ENCODE data around the gene ZNF793. TPM values are rescaled to one million over a fixed set of nuclear protein-coding genes. Genes with fewer than 3 reads are reported as not detected.

ZNF793 gene
- total RNA-seq, result 7.7 TPM

- DNase-seq, result peak; percentile 52
Observed at GRCh38 chr19:37506387-37507166, at the start of gene ZNF793. Gene ZNF793 (plus strand): TSS chr19:37506939. CDS start chr19:37523440, 16,501 bp downstream.

- DNase-seq, result no peak
Observed at GRCh38 chr19:37466277-37466797, 40.4 kb upstream of the ZNF793 start.

GRCh38 chr19:37466798-37467607, 39.7 kb upstream of the ZNF793 start, which contains the start of gene ZNF569:
Gene ZNF569 (minus strand): TSS chr19:37467444. CDS start chr19:37444921, 22,523 bp downstream.
- DNase-seq, result peak; percentile 92

GRCh38 chr19:37467608-37468090, 39.1 kb upstream of the ZNF793 start:
- no peak for DNase-seq

- peak; percentile 86 for DNase-seq
Observed at GRCh38 chr19:37468961-37469777, 37.6 kb upstream of the ZNF793 start, which contains the start of gene ZNF570. Gene ZNF570 (plus strand): TSS chr19:37469356. CDS start chr19:37470355, 999 bp downstream.

GRCh38 chr19:37470216-37470615, 36.5 kb upstream of the ZNF793 start:
- DNase-seq, result no peak

- DNase-seq, result no peak
Observed at GRCh38 chr19:37472165-37472564, 34.6 kb upstream of the ZNF793 start.

- no peak for DNase-seq
Observed at GRCh38 chr19:37484406-37485168, 22.2 kb upstream of the ZNF793 start.

GRCh38 chr19:37492213-37492612, 14.5 kb upstream of the ZNF793 start:
- DNase-seq, result no peak

- no peak for DNase-seq
Observed at GRCh38 chr19:37505958-37506386, 767 bp upstream of the ZNF793 start.

- no peak for DNase-seq
Observed at GRCh38 chr19:37507167-37507464, 377 bp downstream of the ZNF793 start.

GRCh38 chr19:37511186-37511585, 4.4 kb downstream of the ZNF793 start:
- DNase-seq, result no peak

GRCh38 chr19:37511821-37512220, 5.1 kb downstream of the ZNF793 start:
- no peak for DNase-seq

GRCh38 chr19:37513397-37513796, 6.7 kb downstream of the ZNF793 start:
- DNase-seq, result peak; percentile 46

- DNase-seq, result no peak
Observed at GRCh38 chr19:37519890-37520289, 13.2 kb downstream of the ZNF793 start.

GRCh38 chr19:37537391-37537947, 30.7 kb downstream of the ZNF793 start:
- DNase-seq, result no peak

- no peak for DNase-seq
Observed at GRCh38 chr19:37551129-37551993, 44.6 kb downstream of the ZNF793 start.

GRCh38 chr19:37563518-37563917, 56.8 kb downstream of the ZNF793 start:
- no peak for DNase-seq

GRCh38 chr19:37564624-37565369, 58.1 kb downstream of the ZNF793 start:
- DNase-seq, result no peak

Data from skin of body (tissue), 2 donors.